Retinal pigment epithelial cell (primary cell): ENCODE data around the gene KCNIP2.

ENCODE experiments used
- DNase-seq: peaks from one replicate; pipeline ENCODE4 v3.0.0-alpha.2; 2010; ENCODE audit warnings: low read depth
- H3K4me3 ChIP-seq: 2 replicates; pipeline ENCODE4 v1.5.1; 2011; ENCODE audit warnings: mild to moderate bottlenecking, low read length, control low read depth, moderate library complexity
- TF ChIP-seq, protein P1 (sequence below): conservative IDR thresholded peaks from 2 replicates; pipeline ENCODE4 v1.5.1; 2011; ENCODE audit warnings: low read depth, low read length, control low read depth, inconsistent platforms

The KCNIP2 gene

DNA sequence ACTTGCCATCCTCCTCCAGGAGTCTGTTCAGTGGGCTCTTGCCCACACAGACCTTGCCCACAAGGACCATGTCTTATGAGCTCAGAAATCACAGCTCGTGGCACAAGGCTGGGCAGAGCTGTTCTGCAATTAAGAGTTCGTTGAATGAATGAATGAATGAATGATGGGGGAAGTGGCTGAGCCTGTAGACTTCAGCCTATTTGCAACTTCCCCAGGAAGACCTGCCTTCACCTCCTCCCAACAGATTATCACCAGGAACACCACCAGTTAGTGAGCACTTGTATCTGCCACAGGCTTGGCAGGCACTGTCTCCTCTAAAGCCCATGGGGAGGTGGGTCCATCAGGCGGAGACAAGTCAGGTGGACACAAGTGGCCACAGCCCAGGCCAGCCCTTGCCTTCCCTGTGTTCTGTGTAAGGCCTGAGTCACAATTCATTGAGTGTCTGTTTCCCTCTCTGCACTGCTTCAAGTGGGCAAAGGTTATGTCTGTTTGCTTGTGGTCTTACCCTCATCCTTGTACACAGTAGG, 65.9 kb downstream of the KCNIP2 start:
- TF ChIP-seq, protein P1, sequence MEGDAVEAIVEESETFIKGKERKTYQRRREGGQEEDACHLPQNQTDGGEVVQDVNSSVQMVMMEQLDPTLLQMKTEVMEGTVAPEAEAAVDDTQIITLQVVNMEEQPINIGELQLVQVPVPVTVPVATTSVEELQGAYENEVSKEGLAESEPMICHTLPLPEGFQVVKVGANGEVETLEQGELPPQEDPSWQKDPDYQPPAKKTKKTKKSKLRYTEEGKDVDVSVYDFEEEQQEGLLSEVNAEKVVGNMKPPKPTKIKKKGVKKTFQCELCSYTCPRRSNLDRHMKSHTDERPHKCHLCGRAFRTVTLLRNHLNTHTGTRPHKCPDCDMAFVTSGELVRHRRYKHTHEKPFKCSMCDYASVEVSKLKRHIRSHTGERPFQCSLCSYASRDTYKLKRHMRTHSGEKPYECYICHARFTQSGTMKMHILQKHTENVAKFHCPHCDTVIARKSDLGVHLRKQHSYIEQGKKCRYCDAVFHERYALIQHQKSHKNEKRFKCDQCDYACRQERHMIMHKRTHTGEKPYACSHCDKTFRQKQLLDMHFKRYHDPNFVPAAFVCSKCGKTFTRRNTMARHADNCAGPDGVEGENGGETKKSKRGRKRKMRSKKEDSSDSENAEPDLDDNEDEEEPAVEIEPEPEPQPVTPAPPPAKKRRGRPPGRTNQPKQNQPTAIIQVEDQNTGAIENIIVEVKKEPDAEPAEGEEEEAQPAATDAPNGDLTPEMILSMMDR: no peak
- no peak overlapping the region for H3K4me3 ChIP-seq
- DNase-seq: no peak

DNA sequence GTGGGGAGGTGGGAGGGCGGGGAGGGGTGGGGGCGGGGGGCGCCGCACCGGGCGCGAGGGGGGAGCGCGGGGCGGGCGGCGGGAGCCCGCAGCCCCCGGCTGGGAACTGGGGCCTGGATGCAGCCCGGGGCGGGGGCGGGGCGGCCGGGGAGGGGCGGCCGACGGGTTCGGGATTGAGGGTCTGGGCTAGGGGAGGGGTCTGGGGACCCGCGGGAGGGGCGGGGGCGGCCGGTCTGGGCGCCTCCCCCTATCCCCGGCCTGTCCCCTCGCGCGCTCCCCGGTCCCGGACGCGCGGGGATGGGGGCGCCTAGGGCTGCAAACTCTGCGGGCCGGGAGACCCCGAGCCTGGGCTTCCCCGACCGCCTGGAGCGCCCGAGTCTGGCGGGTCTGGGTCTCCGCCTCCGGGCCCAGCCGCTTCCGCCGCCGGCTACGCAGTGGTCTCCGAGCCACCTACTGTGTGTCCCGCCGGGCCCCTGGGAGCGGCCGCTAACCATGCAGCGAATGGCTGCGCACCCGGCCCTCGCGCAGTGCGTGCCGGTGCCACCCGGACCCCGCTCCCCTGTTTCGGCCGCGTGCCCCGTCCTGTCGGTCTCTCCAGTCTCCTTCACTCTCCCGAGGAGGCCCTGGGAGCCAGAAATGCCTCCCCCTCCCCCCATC, 67.3 kb downstream of the KCNIP2 start:
- TF ChIP-seq, protein P1: no peak
- H3K4me3 ChIP-seq: no peak overlapping the region
- no peak for DNase-seq
